ENCODE data around the gene SHC3.

The SHC3 gene

GRCh38 chr9:89186960-89187359 is 8.3 kb upstream of the SHC3 start:
- no peak for DNase-seq (ENCODE audit: low read depth)

DNA sequence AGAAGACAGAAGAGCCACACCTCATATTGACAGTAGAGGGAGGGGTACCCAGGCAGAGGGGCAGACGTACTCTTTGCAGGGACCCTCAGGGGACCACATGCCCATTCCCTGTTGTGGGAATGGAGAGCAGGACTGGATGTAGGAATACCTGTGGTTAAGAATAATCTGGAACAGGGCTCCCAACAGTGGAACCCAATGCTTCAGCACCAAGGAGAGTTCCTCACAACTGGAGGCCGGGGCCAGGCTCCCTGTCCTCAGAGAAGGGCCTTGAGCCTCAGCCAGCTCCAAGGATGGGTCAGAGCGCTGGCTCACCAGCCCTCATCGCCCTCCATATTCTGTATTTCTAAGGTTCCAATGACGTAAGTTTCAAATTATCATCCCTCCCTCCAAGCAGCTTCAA is 7.4 kb upstream of the SHC3 start:
- DNase-seq (ENCODE audit: low read depth): no peak

DNA sequence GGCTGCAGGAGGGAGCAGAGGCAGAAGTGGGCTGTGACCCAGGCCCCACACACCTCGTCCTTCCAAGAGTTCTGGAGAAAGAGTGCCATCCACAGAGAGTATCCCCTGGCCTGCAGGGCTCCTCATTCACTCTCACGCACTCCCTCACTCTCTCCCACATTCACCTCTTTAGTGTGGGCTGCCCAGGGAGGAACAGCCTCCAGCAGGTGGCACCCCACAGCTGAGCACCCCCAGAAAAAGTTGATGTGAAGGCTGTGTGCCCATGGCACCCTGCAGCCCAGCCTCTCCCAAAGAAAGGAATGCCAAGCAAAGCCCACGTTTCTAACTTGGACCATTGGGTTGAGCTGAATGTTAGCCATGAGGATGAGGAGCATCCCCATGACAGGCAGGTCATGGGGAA is 4.5 kb upstream of the SHC3 start:
- DNase-seq (ENCODE audit: low read depth): no peak

- DNase-seq (ENCODE audit: low read depth): no peak
Observed at GRCh38 chr9:89182369-89182768, 3.8 kb upstream of the SHC3 start.

- no peak for DNase-seq (ENCODE audit: low read depth)
Observed at GRCh38 chr9:89179895-89180734, 1.5 kb upstream of the SHC3 start.

DNA sequence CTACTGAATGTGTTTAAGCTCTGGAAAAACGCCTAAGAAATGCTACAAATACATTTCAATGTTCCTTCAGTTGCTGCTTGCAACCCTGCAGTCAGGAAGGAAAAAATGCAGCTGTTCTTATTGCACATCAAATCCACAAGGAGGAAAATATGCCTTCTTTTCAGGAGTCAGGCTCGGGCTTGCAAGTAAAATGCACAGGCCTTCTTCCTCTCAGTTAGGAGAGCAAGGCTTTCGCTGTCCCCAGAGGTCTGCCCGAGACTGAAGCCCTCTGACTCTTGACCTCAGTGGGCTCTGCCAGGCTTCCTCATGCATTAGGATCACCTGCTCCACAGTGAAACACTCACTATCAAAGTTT is 899 bp upstream of the SHC3 start:
- no peak for DNase-seq (ENCODE audit: low read depth)

DNA sequence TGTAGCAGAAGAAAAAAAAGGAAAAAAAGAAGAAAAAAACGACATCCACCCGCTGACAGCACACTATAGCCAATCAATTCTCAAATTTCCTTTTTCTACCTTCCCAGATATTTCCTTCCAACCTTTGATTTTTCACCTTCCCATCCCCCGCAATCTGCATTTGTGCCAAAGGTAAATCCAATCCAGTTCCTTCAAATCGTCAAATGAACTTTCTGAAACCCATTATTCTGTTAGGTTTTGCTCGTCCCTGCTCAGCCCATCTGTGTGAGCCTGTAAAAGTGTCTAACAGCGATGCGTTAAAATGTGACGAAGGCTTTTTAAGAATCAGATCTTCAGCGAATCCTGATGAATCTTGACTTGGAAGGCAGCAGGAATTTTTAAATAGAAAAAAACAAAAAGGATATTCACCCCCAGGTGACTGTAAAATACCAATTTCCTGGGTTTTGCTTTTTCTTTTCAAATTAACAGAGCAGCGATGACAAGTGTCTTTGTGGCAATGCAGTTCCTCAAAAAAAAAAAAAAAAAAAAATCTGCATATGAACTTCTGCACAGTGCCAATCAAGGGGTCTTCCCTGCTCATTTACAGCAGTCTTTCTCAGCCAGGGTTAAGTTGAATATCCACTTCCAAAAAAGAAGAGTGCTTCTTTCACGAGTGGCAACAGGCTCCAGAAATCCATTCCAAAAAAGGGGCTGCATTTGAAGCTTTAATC is 367 bp upstream of the SHC3 start:
- DNase-seq (ENCODE audit: low read depth): no peak

DNA sequence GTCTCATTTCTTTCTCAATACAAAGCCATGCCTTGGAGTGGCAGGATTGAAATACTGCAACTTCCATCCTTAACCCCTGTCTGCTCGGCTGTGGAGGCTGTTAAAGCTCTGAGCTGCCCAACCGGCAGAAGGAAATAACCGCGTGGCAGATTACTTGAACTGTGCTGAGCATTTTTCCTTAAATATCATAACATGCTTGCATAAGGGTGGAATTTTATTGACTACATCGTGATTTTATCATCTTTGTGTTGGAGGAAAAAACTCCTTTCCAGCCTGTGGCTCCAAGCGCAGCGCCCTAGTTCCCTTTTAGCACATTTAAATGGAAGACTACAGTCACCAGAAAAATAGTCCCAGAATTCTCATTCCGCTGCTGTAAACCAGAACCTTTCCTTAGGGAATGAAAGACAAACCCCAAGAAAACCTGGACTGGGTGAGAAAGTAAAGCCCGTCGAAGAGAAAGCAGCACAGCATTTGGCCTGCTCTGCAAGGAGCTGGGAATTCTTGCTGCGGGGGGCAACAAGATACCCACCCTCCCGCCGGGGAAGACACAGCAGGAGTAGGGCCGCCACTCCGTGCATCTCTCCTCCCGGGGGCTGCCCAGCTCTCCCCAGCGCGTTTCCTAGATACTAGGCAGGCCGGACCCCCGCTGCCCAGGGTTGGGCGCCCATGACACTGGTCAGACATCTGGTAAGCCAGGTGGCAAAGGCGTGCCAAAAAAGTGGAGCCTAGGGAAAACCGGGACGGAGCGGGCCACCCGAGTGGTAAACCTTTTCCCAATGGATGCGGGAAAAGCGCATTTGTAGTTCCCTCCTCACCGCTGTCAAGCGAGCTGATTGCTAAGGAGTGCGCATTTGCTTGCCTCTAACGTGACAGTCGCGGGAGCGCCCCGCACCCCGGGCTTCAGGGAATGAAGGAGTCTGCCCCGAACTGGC is 1.3 kb downstream of the SHC3 start:
- no peak for DNase-seq (ENCODE audit: low read depth)

GRCh38 chr9:89175828-89176261 is 2.8 kb downstream of the SHC3 start:
- DNase-seq (ENCODE audit: low read depth): no peak

GRCh38 chr9:89174291-89174690 is 4.3 kb downstream of the SHC3 start:
- DNase-seq (ENCODE audit: low read depth): no peak

DNA sequence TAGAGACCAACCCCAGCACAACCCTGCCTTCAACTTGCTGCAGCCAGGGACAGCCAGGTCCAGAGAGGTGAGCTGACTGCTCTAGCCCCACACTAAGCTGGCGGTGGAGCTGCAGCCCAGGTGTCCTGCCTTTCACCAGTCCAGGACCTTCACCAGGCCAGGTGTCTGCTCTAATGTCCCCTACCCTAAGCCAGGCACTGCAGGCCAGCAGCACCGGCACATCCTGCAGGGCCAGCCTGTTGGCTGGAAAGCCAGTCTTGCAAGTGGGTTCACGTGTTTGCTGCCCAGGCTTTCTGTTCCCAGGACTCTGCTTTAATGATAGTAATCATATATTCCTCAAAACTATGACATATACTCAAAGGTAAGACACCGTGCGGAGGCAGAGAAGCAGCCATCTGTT is 5.5 kb downstream of the SHC3 start:
- no peak for DNase-seq (ENCODE audit: low read depth)

DNA sequence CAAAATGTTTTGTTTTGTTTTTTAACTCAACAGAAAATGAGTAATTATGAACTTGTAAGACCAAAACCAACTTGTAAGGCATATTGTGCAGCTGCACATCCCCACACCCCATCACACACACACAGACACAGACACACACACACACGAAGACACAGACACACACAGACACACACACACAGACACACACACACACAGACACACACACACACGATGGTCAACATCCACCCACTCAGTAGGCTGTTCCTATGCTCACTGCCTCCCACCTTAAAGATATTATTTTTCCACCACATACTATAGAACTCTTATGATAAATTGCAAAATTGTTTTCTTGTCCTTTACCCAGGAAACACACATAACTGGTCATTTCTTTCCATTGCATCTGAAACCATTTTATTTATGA is 6.2 kb downstream of the SHC3 start:
- no peak for DNase-seq (ENCODE audit: low read depth)

DNA sequence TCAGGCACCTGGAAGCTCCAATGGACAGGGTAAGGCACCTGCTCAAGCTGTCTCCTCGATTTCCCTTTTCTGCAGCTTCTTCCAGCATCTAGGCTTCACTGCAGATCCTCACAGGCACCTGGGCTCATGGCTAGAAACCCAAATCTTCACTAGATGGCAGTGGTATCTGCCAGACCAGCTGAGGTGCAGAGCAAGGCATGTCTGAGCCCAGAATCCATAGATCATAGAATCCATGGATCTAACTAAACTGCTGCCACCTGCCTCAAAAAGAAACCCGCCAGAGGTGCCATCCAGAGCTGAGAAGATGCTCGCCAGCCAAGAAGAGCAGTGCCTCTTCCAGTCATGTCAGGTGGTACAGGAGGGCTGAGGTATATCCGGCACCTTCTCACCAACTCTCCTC is 6.9 kb downstream of the SHC3 start:
- DNase-seq (ENCODE audit: low read depth): no peak

DNA sequence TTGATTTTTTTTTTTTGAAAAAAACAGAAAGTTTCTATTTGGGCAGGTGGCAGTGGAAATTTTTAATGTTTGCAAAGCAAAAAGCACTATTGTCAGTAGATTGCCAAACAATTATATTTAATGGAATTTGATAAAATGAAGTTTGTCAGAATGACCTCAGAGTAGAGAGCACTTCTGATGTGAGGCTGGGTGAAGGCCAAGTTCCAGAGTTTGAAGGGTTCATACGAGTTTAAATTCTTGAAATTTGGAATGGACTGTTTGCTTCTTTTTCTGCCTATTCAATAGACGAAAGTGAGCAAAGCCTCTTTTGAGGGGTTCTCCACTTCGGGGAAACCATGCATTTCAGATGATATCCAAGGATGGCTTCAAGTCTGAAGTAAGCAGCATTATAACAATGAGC is 7.4 kb downstream of the SHC3 start:
- DNase-seq (ENCODE audit: low read depth): no peak

GRCh38 chr9:89168901-89169813 is 9.5 kb downstream of the SHC3 start:
- no peak for DNase-seq (ENCODE audit: low read depth)

DNA sequence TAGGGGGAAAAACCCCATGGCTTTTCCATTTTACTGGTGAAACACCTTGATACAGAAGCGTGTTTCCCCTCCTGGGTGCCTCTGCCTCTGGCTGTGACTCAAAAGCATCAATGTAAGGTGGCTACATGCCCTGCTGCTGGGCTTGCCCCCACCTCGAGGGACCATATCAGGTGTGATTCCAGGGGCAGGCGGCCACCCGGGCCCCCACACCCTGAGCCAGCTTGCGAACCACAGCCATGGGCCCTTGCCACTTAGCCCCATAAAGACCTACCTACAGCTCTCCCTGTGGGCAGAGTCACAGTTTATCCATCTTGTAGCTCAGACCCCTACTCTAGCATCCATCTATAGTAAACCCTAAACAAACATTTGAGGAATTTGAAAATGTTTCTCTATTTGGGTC is 10.8 kb downstream of the SHC3 start:
- no peak for DNase-seq (ENCODE audit: low read depth)

GRCh38 chr9:89166852-89167251 is 11.8 kb downstream of the SHC3 start:
- no peak for DNase-seq (ENCODE audit: low read depth)

- DNase-seq (ENCODE audit: low read depth): no peak
Observed at GRCh38 chr9:89165880-89166279, 12.7 kb downstream of the SHC3 start.

- DNase-seq (ENCODE audit: low read depth): no peak
Observed at GRCh38 chr9:89165341-89165740, 13.3 kb downstream of the SHC3 start.

DNA sequence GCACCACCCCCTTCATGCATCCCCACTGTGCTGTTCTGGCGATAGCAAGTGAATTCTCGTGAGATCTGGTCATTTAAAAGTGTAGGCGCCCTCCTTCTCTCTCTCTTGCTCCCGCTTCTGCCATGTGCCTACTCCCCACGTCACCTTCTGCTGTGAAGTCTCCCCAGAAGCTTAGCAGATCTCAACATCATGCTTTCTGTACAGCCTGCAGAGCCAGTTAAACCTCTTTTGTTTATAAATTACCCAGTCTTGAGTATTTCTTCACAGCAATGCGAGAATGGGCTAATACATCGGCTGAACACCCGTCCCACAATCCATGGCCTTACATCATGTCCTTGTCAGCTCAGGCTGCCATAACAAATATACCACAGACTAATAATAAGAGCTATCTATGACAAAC is 17.4 kb downstream of the SHC3 start:
- no peak for DNase-seq (ENCODE audit: low read depth)

DNA sequence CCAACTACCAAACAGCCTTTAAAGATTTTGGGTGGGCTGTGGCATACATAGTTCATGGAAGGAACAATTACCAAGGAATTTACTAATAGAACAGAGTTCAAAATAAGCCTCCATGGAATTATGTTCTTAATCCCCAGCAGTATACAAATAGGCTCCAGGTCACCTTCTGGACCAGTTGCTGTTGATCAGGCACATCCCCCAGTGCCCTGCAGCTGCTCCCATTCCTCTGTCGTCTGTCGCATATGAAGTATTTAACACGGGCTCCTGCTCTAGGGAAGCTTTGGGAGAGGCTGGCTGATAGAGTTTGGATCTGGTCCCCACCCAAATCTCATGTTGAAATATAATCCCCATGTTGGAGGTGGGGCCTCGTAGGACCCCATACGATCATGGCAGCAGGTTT is 17.8 kb downstream of the SHC3 start:
- DNase-seq (ENCODE audit: low read depth): no peak

Measured in stimulated activated CD8-positive, alpha-beta memory T cell treated with anti-CD3 and anti-CD28 coated beads, Interleukin-12 subunit alpha, Interleukin-12 subunit beta, amount 100 ng/mL, for 1 hour (primary cell).